Measurements from ENCODE around the gene ZNF549.

ZNF549 gene

GRCh38 chr19:57527136-57527881 lies at the start of gene ZNF549 (continued):
- no peak for TF ChIP-seq BCL11A (tag by site-specific recombination; IDR thresholded peaks at IDR 0.05; ENCODE audit: low read depth)
- TF ChIP-seq ZFP37 (tag by site-specific recombination; IDR thresholded peaks at IDR 0.05): peak; percentile 59; the same call in 1 of the 2 replicates
- no peak for TF ChIP-seq ZNF791 (tag by site-specific recombination; IDR thresholded peaks at IDR 0.05)
- no peak for TF ChIP-seq ZNF785 (tag by site-specific recombination; IDR thresholded peaks at IDR 0.05)
- TF ChIP-seq ZNF10 (tag by site-specific recombination; IDR thresholded peaks at IDR 0.05): 0 out of 2 replicates have a peak, but pooled peaks have one; percentile 41
- TF ChIP-seq, protein P1, sequence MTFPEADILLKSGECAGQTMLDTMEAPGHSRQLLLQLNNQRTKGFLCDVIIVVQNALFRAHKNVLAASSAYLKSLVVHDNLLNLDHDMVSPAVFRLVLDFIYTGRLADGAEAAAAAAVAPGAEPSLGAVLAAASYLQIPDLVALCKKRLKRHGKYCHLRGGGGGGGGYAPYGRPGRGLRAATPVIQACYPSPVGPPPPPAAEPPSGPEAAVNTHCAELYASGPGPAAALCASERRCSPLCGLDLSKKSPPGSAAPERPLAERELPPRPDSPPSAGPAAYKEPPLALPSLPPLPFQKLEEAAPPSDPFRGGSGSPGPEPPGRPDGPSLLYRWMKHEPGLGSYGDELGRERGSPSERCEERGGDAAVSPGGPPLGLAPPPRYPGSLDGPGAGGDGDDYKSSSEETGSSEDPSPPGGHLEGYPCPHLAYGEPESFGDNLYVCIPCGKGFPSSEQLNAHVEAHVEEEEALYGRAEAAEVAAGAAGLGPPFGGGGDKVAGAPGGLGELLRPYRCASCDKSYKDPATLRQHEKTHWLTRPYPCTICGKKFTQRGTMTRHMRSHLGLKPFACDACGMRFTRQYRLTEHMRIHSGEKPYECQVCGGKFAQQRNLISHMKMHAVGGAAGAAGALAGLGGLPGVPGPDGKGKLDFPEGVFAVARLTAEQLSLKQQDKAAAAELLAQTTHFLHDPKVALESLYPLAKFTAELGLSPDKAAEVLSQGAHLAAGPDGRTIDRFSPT (tag by site-specific recombination; IDR thresholded peaks at IDR 0.05): peak; percentile 49; the same call in 1 of the 2 replicates
- TF ChIP-seq ZNF624 (tag by site-specific recombination; IDR thresholded peaks at IDR 0.05): no peak
- no peak for TF ChIP-seq ZNF202 (tag by site-specific recombination; IDR thresholded peaks at IDR 0.05; ENCODE audit: borderline replicate concordance)
- peak; percentile 86; the same call in 1 of the 2 replicates for TF ChIP-seq KLF16 (tag by site-specific recombination; IDR thresholded peaks at IDR 0.05)
- TF ChIP-seq KLF9 (tag by site-specific recombination; IDR thresholded peaks at IDR 0.05; ENCODE audit: low read depth): peak; percentile 66
- TF ChIP-seq ZSCAN16 (tag by site-specific recombination; IDR thresholded peaks at IDR 0.05): no peak
- no peak for TF ChIP-seq OSR2 (tag by site-specific recombination; IDR thresholded peaks at IDR 0.05)
- no peak; the same call in 1 of the 2 replicates for TF ChIP-seq ZNF768 (tag by site-specific recombination; IDR thresholded peaks at IDR 0.05)
- no peak for TF ChIP-seq PRDM1 (tag by site-specific recombination; IDR thresholded peaks at IDR 0.05)
- 0 out of 2 replicates have a peak, but pooled peaks have one; percentile 19 for TF ChIP-seq ZFP69B (tag by site-specific recombination; IDR thresholded peaks at IDR 0.05)
- no peak for TF ChIP-seq ZNF544 (tag by site-specific recombination; IDR thresholded peaks at IDR 0.05)
- peak; percentile 66; the same call in 1 of the 2 replicates for TF ChIP-seq KLF7 (tag by site-specific recombination; IDR thresholded peaks at IDR 0.05; ENCODE audit: borderline replicate concordance)
- TF ChIP-seq EGR2 (tag by site-specific recombination; IDR thresholded peaks at IDR 0.05; ENCODE audit: low read depth): 0 out of 2 replicates have a peak, but pooled peaks have one; percentile 26
- TF ChIP-seq KLF8 (tag by site-specific recombination; IDR thresholded peaks at IDR 0.05): peak; percentile 86
- TF ChIP-seq RBAK (tag by site-specific recombination; IDR thresholded peaks at IDR 0.05): no peak
- TF ChIP-seq ZNF501 (tag by site-specific recombination; IDR thresholded peaks at IDR 0.05): peak; percentile 59; the same call in 1 of the 2 replicates
- TF ChIP-seq ZNF274 (IDR thresholded peaks at IDR 0.05; ENCODE audit: low read length): no peak
- 0 out of 2 replicates have a peak, but pooled peaks have one; percentile 34 for TF ChIP-seq ZNF274 (tag by site-specific recombination; IDR thresholded peaks at IDR 0.05; ENCODE audit: borderline replicate concordance)
- no peak for TF ChIP-seq ZNF214 (tag by site-specific recombination; IDR thresholded peaks at IDR 0.05; ENCODE audit: borderline replicate concordance)
- no peak for TF ChIP-seq ZNF596 (tag by site-specific recombination; IDR thresholded peaks at IDR 0.05)
- peak; percentile 56 for TF ChIP-seq PRDM10 (tag by site-specific recombination; IDR thresholded peaks at IDR 0.05)
- TF ChIP-seq, protein P2, sequence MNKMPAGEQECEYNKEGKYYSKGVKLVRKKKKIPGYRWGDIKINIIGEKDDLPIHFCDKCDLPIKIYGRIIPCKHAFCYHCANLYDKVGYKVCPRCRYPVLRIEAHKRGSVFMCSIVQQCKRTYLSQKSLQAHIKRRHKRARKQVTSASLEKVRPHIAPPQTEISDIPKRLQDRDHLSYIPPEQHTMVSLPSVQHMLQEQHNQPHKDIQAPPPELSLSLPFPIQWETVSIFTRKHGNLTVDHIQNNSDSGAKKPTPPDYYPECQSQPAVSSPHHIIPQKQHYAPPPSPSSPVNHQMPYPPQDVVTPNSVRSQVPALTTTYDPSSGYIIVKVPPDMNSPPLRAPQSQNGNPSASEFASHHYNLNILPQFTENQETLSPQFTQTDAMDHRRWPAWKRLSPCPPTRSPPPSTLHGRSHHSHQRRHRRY (tag by site-specific recombination; IDR thresholded peaks at IDR 0.05): no peak
- no peak for TF ChIP-seq ZNF585B (tag by site-specific recombination; IDR thresholded peaks at IDR 0.05)
- no peak for TF ChIP-seq ZNF223 (tag by site-specific recombination; IDR thresholded peaks at IDR 0.05)
- TF ChIP-seq GLIS2 (tag by site-specific recombination; IDR thresholded peaks at IDR 0.05): no peak
- no peak for TF ChIP-seq ZNF623 (tag by site-specific recombination; IDR thresholded peaks at IDR 0.05)
- no peak for TF ChIP-seq ZNF555 (tag by site-specific recombination; conservative IDR thresholded peaks at IDR 0.05)
- no peak for TF ChIP-seq ZNF830 (tag by site-specific recombination; IDR thresholded peaks at IDR 0.05; ENCODE audit: low read depth)
